Posterior vena cava (tissue), 2 donors: ENCODE measurements around the gene ARHGEF28. TPM values are rescaled to one million over a fixed set of nuclear protein-coding genes. Genes with fewer than 3 reads are reported as not detected.

Experiments used
- DNase-seq: peaks from one replicate; pipeline ENCODE4 v3.0.0-alpha.2; 2020; ENCODE audit warnings: low spot score
- intact Hi-C, 2 donors: fragments of 100-400 bp; cut with DNase I; formaldehyde crosslinking; loops; one replicate each; pipeline versions ENCODE4 v1.14.1 to v1.14.2; 2022 to 2023
- total RNA-seq, 2 donors: library from RNA; stranded (reverse); fragmentation: NEBNext Ultra II Directional; extraction: Animal tissue kit (Norgen Biotek cat#: 25700); gene quantifications; one replicate each; pipeline ENCODE4 v1.2.1, GENCODE V29; 2021
- donor health status: DM: yes; HTN: yes; CAD: no.
- donor health status: DM: yes; HTN: yes; CAD: no.

ARHGEF28 gene
- total RNA-seq, 2 donors from 2014 or later, result 12.7 to 13.0 TPM

- intact Hi-C loops, result no loop called here
These were observed 128.3 kb downstream of the ARHGEF28 start for GRCh38 chr5:73754254-73754653.

GRCh38 chr5:73757416-73757815, 131.4 kb downstream of the ARHGEF28 start:
- no peak for DNase-seq
- intact Hi-C loops, result no loop called here

More at GRCh38 chr5:73754254-73754653, 128.3 kb downstream of the ARHGEF28 start:
- DNase-seq, result no peak

GRCh38 chr5:73759771-73760170, 133.8 kb downstream of the ARHGEF28 start:
- intact Hi-C loops, result no loop called here
- DNase-seq, result no peak

GRCh38 chr5:73763300-73764032, 137.5 kb downstream of the ARHGEF28 start:
- intact Hi-C loops, result no loop called here
- DNase-seq, result no peak

GRCh38 chr5:73764586-73764985, 138.6 kb downstream of the ARHGEF28 start:
- DNase-seq, result no peak
- intact Hi-C loops, result no loop called here

GRCh38 chr5:73764996-73765395, 139.0 kb downstream of the ARHGEF28 start:
- no peak for DNase-seq
- intact Hi-C loops, result no loop called here

GRCh38 chr5:73766902-73767301, 140.9 kb downstream of the ARHGEF28 start:
- intact Hi-C loops, result no loop called here
- DNase-seq, result no peak

- intact Hi-C loops, result no loop called here
- no peak for DNase-seq
These were observed 144.4 kb downstream of the ARHGEF28 start for GRCh38 chr5:73770172-73771025.

GRCh38 chr5:73774924-73775323, 148.9 kb downstream of the ARHGEF28 start:
- DNase-seq, result no peak
- intact Hi-C loops, result no loop called here

GRCh38 chr5:73776405-73776804, 150.4 kb downstream of the ARHGEF28 start:
- DNase-seq, result no peak
- intact Hi-C loops, result loop anchor here in 1 of 2 donors (2.0 kb wide), 1 partner anchor 20 kb away; no protein-coding TSS in a partner anchor

- intact Hi-C loops, result loop anchor here in 1 of 2 donors (2.0 kb wide), 1 partner anchor 20 kb away; no protein-coding TSS in a partner anchor
- DNase-seq, result no peak
These were observed 151.2 kb downstream of the ARHGEF28 start for GRCh38 chr5:73777192-73777591.

GRCh38 chr5:73780302-73781080, 154.5 kb downstream of the ARHGEF28 start:
- DNase-seq, result no peak
- intact Hi-C loops, result no loop called here

- intact Hi-C loops, result no loop called here
- DNase-seq, result no peak
These were observed 155.2 kb downstream of the ARHGEF28 start for GRCh38 chr5:73781107-73781768.

- intact Hi-C loops, result no loop called here
- DNase-seq, result no peak
These were observed 157.8 kb downstream of the ARHGEF28 start for GRCh38 chr5:73783828-73784227.

- no peak for DNase-seq
These were observed 160.2 kb downstream of the ARHGEF28 start for GRCh38 chr5:73786043-73786831.

GRCh38 chr5:73789851-73790281, 163.9 kb downstream of the ARHGEF28 start:
- intact Hi-C loops, result loop anchor here (5.0 kb wide), 2 partner anchors 198 to 203 kb away; no protein-coding TSS in a partner anchor
- DNase-seq, result no peak

More at GRCh38 chr5:73786043-73786831, 160.2 kb downstream of the ARHGEF28 start:
- intact Hi-C loops, result no loop called here

- intact Hi-C loops, result loop anchor here (5.0 kb wide), 2 partner anchors 199 to 204 kb away; no protein-coding TSS in a partner anchor
- DNase-seq, result no peak
These were observed 165.4 kb downstream of the ARHGEF28 start for GRCh38 chr5:73791389-73791788.
